Measurements from ENCODE around the gene FOXL3.

DNA sequence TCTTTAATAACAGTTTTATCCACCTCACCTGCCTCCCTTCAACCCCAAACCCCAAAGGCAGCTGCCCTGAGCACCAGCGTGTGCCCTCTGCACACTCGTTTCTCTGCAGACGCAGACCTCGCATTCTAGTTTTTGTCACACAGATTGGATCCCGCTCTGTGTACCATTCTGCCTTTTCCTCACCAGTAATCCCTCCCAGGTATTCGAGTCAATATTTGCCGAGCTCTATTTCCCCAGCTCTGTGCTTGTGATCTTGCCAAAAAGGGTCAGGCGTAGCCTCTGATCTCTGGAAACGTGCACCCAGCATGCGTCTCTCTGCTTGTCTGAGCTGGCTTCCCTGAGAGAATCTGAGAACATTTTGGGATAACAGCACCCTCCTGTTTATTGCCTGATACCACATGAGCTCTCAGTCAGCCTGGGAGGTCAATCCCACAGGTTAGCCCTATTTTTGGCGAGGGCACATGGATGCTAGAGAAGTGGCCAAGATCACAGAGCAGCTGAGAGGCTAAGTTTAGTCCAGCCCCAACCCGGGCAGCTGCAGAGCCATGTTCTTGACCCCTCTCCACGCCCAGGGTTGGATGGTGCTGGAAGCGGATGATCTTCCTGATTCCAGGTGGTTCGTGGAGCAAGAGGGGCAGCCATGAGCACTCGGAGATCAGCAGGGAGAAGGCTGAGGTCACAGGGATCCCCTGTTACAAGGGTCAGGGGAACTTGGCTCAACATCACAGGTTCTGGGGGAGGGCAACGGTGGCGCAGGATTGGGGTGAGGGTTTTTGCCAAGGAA, 29.1 kb downstream of the FOXL3 start:
- TF ChIP-seq, protein P1, sequence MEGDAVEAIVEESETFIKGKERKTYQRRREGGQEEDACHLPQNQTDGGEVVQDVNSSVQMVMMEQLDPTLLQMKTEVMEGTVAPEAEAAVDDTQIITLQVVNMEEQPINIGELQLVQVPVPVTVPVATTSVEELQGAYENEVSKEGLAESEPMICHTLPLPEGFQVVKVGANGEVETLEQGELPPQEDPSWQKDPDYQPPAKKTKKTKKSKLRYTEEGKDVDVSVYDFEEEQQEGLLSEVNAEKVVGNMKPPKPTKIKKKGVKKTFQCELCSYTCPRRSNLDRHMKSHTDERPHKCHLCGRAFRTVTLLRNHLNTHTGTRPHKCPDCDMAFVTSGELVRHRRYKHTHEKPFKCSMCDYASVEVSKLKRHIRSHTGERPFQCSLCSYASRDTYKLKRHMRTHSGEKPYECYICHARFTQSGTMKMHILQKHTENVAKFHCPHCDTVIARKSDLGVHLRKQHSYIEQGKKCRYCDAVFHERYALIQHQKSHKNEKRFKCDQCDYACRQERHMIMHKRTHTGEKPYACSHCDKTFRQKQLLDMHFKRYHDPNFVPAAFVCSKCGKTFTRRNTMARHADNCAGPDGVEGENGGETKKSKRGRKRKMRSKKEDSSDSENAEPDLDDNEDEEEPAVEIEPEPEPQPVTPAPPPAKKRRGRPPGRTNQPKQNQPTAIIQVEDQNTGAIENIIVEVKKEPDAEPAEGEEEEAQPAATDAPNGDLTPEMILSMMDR (conservative IDR thresholded peaks at IDR 0.05; ENCODE audit: low read depth, low read length) = no peak
- TF ChIP-seq EZH2 (IDR thresholded peaks at IDR 0.05; ENCODE audit: borderline replicate concordance, low read depth, low read length, poor library complexity, severe bottlenecking) = no peak

Measured in A673 (cell line).